NCI-H2081 treated with DMSO at 0.1 percent for 48 hours (cell line): ENCODE measurements around the gene GAL3ST3.
"Not testable (repeated sequence)": the region's sequence is repeated elsewhere in the genome, so short reads cannot be mapped to it uniquely, and the experiment has no call there.

Source experiments
- DNase-seq: peaks from one replicate; lab custom pipeline; 2025; lab: John Stamatoyannopoulos, UW

GAL3ST3 gene

GRCh38 chr11:66048547-66049323 lies at the start of gene GAL3ST3:
TSS of gene GAL3ST3 (minus strand) at chr11:66049161. CDS start at chr11:66045415, 3,746 bp downstream.
- no peak for DNase-seq

- not testable (repeated sequence) for DNase-seq
Observed at GRCh38 chr11:66092125-66092524, 43.2 kb upstream of the GAL3ST3 start.

- DNase-seq = no peak
Observed at GRCh38 chr11:66090288-66090687, 41.3 kb upstream of the GAL3ST3 start.

DNA sequence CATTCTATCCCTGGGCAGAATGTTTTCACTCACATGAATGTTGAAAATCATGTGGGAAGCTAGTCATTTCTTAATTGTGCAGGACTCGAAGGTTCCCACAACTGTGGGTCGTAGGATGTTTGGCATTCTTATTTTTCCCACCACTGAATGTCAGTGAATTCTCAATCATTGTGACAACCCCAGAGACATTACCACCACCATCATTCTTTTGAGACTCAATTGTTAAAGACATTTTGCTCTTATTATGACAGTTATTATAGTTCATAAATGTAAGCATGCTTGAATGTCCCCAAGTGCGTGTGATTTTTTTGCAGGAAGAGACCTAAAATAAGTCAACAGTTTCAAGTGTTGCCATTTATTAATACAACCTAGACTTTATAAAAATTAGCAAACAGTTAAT lies 40.1 kb upstream of the GAL3ST3 start:
- DNase-seq = no peak

DNA sequence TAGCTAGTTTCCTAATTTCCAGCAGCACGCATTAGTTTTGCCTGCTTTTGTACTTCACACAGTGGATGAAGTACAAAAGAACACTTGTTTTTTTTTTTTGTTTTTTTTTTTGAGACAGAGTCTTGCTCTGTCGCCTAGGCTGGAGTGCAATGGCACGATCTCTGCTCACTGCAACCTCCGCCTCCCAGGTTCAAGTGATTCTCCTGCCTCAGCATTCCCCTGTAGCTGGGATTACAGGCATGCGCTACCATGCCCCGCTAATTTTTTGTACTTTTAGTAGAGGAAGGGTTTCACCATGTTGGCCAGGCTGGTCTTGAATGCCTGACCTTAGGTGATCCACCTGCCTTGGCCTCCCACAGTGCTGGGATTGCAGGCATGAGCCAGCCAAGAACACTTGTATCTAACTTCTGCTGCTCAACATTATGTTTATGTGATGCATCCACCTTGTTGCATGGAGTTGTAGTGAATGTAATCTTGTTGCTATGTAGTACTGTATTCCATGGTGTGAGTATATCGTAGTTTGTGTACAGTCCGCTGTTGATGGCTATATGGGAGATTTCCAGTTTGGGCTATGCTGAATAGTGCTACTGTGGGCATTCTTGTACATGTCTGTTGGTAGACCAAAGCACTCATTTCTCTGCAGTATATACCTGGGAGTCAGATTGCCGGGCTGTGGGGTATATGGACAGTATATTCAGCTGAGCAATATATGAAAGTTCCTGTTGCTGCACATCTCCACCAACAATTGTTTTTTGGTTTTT lies 38.4 kb upstream of the GAL3ST3 start:
- no peak for DNase-seq

GRCh38 chr11:66084821-66085475 lies 36.0 kb upstream of the GAL3ST3 start:
- DNase-seq = no peak

DNA sequence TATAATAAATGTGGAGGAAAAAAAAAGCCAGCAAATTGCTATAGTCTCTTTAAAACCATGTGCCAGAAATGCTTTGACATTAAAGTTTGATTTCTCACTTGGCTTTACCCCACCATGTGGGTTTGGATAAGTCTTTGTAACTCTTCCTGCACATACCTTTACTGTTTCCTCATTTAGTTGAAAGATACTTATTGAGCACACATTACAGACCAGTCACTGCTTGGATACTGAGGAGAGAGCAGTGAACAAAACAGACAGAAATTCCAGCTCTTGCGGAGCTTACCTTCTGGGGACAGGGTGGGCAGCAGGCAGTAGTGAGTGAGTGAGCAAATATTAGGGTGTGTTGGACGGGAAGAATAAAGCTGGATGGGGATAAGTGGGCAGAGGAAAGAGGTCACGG lies 34.8 kb upstream of the GAL3ST3 start:
- no peak for DNase-seq

GRCh38 chr11:66082946-66083698 lies 34.2 kb upstream of the GAL3ST3 start:
- DNase-seq = no peak

GRCh38 chr11:66081505-66081904 lies 32.5 kb upstream of the GAL3ST3 start:
- no peak for DNase-seq

DNA sequence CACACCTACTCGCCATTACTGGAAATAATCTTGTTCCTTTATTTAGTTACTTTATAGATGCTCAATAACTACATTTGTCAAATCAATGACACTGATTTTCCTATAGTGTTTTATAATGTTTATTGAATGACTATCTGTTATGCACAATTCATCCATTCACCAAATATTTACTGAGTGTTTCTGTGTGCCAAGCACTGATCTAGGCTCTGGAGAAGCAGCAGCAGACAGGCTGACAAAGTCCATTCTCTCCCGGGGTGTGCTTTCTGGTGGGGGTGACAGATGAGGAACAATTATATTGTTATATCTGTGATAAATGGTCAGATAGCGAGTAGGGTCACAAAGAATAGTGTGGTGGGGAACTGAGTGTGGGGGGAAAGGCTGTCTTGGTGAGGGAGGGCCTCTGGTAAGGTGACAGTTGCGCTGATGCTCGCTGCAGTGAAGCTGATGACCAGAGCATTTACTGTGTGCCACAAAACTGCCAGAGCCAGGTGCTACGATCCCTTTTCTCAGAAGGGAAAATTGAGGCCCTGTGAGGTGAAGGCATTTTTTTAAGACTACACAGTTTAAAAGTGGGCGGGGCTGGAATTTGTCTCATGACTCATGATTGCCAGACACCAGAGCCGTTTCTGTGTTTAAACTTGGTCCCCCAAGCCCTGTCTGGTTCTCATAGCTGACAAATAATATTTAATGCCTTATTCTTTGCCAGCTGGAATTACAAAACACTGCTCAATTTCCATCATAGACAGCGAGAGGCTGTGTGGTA lies 31.3 kb upstream of the GAL3ST3 start:
- no peak for DNase-seq

DNA sequence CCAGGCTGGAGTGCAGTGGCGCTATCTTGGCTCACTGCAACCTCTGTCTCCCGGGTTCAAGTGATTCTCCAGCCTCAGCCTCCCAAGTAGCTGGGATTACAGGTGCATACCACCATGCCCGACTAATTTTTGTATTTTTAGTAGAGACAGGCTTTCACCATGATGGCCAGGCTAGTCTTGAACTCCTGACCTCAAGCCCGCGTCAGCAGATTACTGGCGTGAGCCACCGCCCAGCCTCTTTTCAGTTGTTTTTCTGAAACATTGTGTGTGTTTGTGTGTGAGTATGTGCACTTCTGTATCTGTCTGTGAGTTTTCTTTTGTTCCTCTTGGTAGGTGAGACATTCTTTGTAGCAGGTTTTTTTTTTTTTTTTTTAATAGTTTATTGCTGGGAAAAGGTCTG lies 30.0 kb upstream of the GAL3ST3 start:
- DNase-seq = not testable (repeated sequence)

- DNase-seq = no peak
Observed at GRCh38 chr11:66077927-66078326, 29.0 kb upstream of the GAL3ST3 start.

GRCh38 chr11:66076561-66076960 lies 27.6 kb upstream of the GAL3ST3 start:
- DNase-seq = no peak

GRCh38 chr11:66075273-66075672 lies 26.3 kb upstream of the GAL3ST3 start:
- DNase-seq = no peak

GRCh38 chr11:66073669-66074068 lies 24.7 kb upstream of the GAL3ST3 start:
- DNase-seq = no peak

- no peak for DNase-seq
Observed at GRCh38 chr11:66072518-66072917, 23.6 kb upstream of the GAL3ST3 start.

- no peak for DNase-seq
Observed at GRCh38 chr11:66072081-66072480, 23.1 kb upstream of the GAL3ST3 start.

- DNase-seq = no peak
Observed at GRCh38 chr11:66071381-66071801, 22.4 kb upstream of the GAL3ST3 start.

DNA sequence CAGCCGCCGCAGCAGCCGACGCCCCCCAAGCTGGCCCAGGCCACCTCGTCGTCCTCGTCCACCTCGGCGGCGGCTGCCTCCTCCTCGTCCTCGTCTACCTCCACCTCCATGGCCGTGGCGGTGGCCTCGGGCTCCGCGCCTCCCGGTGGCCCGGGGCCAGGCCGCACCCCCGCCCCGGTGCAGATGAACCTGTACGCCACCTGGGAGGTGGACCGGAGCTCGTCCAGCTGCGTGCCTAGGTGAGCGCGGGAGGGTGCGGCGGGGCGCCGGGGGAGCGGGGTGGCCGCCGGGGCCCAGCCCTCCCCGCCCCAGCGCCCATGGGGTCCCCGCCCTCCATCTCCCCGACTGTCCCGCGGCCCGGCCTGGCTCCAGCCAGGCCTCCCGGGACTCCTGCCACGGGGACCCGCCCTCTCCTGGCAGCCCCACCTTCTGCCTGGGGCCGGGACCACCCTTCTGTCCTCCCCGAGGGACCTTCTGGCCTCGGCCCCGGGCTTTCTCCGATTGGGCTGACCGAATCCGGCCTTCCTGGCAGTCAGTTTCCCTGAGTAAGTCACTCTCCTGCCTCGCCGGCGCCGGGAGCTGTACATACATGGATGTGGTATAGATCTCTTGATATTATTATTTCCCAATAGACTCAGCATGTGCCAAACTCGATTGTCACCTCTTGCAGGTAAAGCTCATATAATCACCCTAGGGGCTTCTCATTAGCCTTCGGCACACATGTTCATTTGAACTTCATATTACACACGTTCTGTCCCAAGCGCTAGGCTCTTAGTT lies 21.8 kb upstream of the GAL3ST3 start:
- DNase-seq = no peak
